ENCODE measurements around the gene NFYC. TPM values are rescaled to one million over a fixed set of nuclear protein-coding genes. Genes with fewer than 3 reads are reported as not detected.

NFYC gene
- total RNA-seq, 4 donors from 2014 or later, result 29.8 to 44.6 (median 32.4) TPM

GRCh38 chr1:40789661-40790430 lies 98.3 kb downstream of the NFYC start:
- no peak for DNase-seq (ENCODE audit: low spot score)
- no peak for TF ChIP-seq CTCF (IDR thresholded peaks at IDR 0.05)
- ATAC-seq (ENCODE audit: low FRiP score), result no peak

DNA sequence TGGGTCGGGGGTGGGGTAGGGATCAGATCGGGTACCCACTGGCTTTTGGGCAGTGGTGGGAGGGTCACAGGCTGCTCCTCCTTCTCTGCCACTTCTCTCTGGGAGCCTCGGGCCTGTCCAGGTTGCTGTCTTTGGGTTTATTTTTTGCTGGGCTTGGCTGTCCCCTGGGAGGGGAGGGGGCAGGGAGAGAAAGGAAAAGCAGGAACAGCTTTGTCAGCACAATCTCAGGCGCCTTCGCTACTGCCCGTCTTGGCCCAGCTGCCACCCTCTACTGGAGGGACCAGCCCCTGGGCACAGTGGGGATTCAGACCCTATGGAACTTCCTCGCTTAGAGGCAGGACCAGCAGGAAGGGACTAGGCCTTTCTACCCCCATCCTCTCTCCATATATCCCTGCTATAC lies 100.5 kb downstream of the NFYC start:
- DNase-seq (ENCODE audit: low spot score) (no peak), ATAC-seq (ENCODE audit: low FRiP score) (no peak)
- TF ChIP-seq CTCF (IDR thresholded peaks at IDR 0.05), result no peak

DNA sequence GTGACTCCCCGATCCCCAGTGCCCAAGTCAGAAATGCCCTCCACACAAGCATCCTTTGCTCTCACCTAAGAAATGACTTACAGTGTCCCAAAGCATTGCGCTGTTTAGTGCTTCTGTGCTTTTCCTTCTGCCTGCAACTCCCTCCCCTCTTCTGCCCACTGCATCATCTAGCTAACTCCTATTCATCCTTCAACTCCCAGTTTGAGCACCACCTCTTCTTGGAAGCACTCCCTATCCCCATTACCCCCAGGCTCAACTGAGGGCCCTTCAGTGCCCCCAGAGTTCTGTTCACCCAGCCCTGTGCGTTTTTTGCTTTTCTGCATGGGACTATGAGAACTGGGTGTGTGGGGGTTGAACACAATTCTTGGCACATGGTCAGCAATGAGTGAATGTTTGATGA lies 102.1 kb downstream of the NFYC start:
- TF ChIP-seq CTCF (IDR thresholded peaks at IDR 0.05), result no peak
- DNase-seq (ENCODE audit: low spot score) (no peak), ATAC-seq (ENCODE audit: low FRiP score) (no peak)

DNA sequence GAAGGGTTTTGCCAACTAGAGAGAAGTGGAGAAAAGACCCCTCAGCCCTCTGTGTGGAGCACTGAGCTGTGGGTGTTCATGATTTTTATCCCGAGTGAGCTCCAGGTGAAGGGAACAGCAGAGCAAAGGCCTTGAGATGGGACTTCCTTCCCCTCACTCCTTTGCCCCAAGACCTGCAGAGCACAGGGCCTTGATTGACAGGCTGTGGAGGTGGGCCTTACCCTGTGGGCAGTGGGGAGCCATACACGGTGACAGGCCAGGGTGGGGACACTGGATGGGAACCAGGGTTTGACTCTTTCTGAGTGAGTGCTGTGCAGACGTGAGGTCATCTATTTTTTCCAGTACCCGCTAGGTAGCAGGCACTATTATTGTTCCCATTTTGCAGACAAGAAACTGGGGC lies 102.5 kb downstream of the NFYC start:
- no peak for ATAC-seq (ENCODE audit: low FRiP score)
- TF ChIP-seq CTCF (IDR thresholded peaks at IDR 0.05), result no peak
- no peak for DNase-seq (ENCODE audit: low spot score)

- no peak for DNase-seq (ENCODE audit: low spot score)
- TF ChIP-seq CTCF (IDR thresholded peaks at IDR 0.05), result no peak
- ATAC-seq (ENCODE audit: low FRiP score), result no peak
Observed at GRCh38 chr1:40794974-40795715, 103.6 kb downstream of the NFYC start.

- ATAC-seq (ENCODE audit: low FRiP score), result no peak
- DNase-seq (ENCODE audit: low spot score), result no peak
- TF ChIP-seq CTCF (IDR thresholded peaks at IDR 0.05), result no peak
Observed at GRCh38 chr1:40795811-40796586, 104.5 kb downstream of the NFYC start.
